Vagina (tissue), 2 donors: ENCODE results near the gene LRRC10B. TPM values are rescaled to one million over a fixed set of nuclear protein-coding genes. Genes with fewer than 3 reads are reported as not detected.

ENCODE experiments used
- DNase-seq, 2 donors: peaks; one replicate each; pipeline ENCODE4 v3.0.0-alpha.2; 2017; ENCODE audit errors: extremely low spot score in 2 of 2
- H3K27ac ChIP-seq: fragments of 200-600 bp; sonication (generic); one replicate; pipeline ENCODE4 v1.5.1; 2019
- H3K27me3 ChIP-seq: fragments of 200-600 bp; sonication (generic); one replicate; pipeline ENCODE4 v1.5.1; 2019
- H3K36me3 ChIP-seq, 2 donors: fragments of 200-600 bp; sonication (generic); one replicate each; pipeline ENCODE4 v1.5.1; 2017 to 2019
- H3K4me1 ChIP-seq: fragments of 200-600 bp; sonication (generic); one replicate; pipeline ENCODE4 v1.5.1; 2019
- H3K4me3 ChIP-seq, 2 donors: fragments of 200-600 bp; sonication (generic); 1 replicate in 1 of 2; 2 replicates in 1 of 2; pipeline ENCODE4 v1.5.1; 2016 to 2019
- H3K9me3 ChIP-seq: fragments of 200-600 bp; sonication (generic); one replicate; pipeline ENCODE4 v1.5.1; 2019
- CTCF ChIP-seq, 3 experiments: fragments of 450-650 bp in 2 of 3; fragments of 200-600 bp in 1 of 3; sonication (generic) in 1 of 3; IDR thresholded peaks; one replicate each; pipeline ENCODE4 v1.5.1; 2017 to 2019; ENCODE audit warnings: antibody characterized with exemption in 3 of 3, mild to moderate bottlenecking in 2 of 3, moderate library complexity in 2 of 3
- POLR2A ChIP-seq, 2 donors: fragments of 450-650 bp; IDR thresholded peaks; one replicate each; pipeline ENCODE4 v1.6.1; 2017; ENCODE audit warnings: antibody characterized with exemption in 2 of 2, mild to moderate bottlenecking in 2 of 2, moderate library complexity in 2 of 2
- POLR2AphosphoS5 ChIP-seq, 2 donors: sonication (generic); formaldehyde crosslinking; IDR thresholded peaks; one replicate each; pipeline ENCODE4 v1.9.0; 2017; ENCODE audit warnings: antibody characterized with exemption in 2 of 2, mild to moderate bottlenecking in 2 of 2, low read depth in 1 of 2; ENCODE audit not compliant: insufficient read depth in 1 of 2
- intact Hi-C: fragments of 100-400 bp; cut with DNase I; formaldehyde crosslinking; loops from one replicate; pipeline ENCODE4 v1.15.1; 2023
- total RNA-seq: library from RNA; depleted of rRNA; stranded (reverse); fragments of >200 nt; gene quantifications from one replicate; pipeline ENCODE4 v1.2.3, GENCODE V29; 2016

Gene LRRC10B
- total RNA-seq, 1 donor from 2014 or later: 0.74 TPM

GRCh38 chr11:61512435-61512834 is 3.9 kb downstream of the LRRC10B start:
- no peak for DNase-seq
- Histone ChIP-seq H3K36me3 (no peaks in the 10 kb centered on the region), H3K4me3 (no peak overlapping the region), H3K9me3 (no peaks in the 10 kb centered on the region), H3K27me3 (peaks cover 8% of the 10 kb centered on the region), H3K4me1 (peaks cover 25% of the 10 kb centered on the region), H3K27ac (no peak overlapping the region)
- intact Hi-C loops: loop anchor here (10.0 kb wide), 1 partner anchor 68 kb away; no protein-coding TSS in a partner anchor
- TF ChIP-seq POLR2AphosphoS5 (IDR thresholded peaks at IDR 0.05; ENCODE audit: insufficient read depth in 1 of 2, low read depth in 1 of 2) (no peak), CTCF (IDR thresholded peaks at IDR 0.05) (no peak), POLR2A (IDR thresholded peaks at IDR 0.05) (no peak)

GRCh38 chr11:61513143-61513765 is 4.7 kb downstream of the LRRC10B start:
- no peak for DNase-seq
- Histone ChIP-seq H3K4me1 (peaks cover 20% of the 10 kb centered on the region), H3K4me3 (no peak overlapping the region), H3K36me3 (no peaks in the 10 kb centered on the region), H3K27me3 (peaks cover 3% of the 10 kb centered on the region), H3K27ac (no peak overlapping the region), H3K9me3 (no peaks in the 10 kb centered on the region)
- TF ChIP-seq POLR2AphosphoS5 (IDR thresholded peaks at IDR 0.05; ENCODE audit: insufficient read depth in 1 of 2, low read depth in 1 of 2): no peak
- TF ChIP-seq CTCF (IDR thresholded peaks at IDR 0.05): no peak
- TF ChIP-seq POLR2A (IDR thresholded peaks at IDR 0.05): no peak
- intact Hi-C loops: loop anchor here (10.0 kb wide), 1 partner anchor 68 kb away; no protein-coding TSS in a partner anchor

GRCh38 chr11:61514050-61514917 is 5.7 kb downstream of the LRRC10B start:
- no peak for TF ChIP-seq CTCF (IDR thresholded peaks at IDR 0.05)
- no peak for TF ChIP-seq POLR2A (IDR thresholded peaks at IDR 0.05)
- TF ChIP-seq POLR2AphosphoS5 (IDR thresholded peaks at IDR 0.05; ENCODE audit: insufficient read depth in 1 of 2, low read depth in 1 of 2): no peak
- peaks cover 12% of the 10 kb centered on the region for H3K4me1 ChIP-seq
- no peak overlapping the region for H3K27ac ChIP-seq
- no peak for DNase-seq
- intact Hi-C loops: loop anchor here (10.0 kb wide), 1 partner anchor 69 kb away; no protein-coding TSS in a partner anchor
- H3K36me3 ChIP-seq: no peaks in the 10 kb centered on the region
- H3K27me3 ChIP-seq: no peaks in the 10 kb centered on the region
- no peaks in the 10 kb centered on the region for H3K9me3 ChIP-seq
- no peak overlapping the region for H3K4me3 ChIP-seq

GRCh38 chr11:61515686-61516085 is 7.1 kb downstream of the LRRC10B start:
- Histone ChIP-seq H3K4me1 (peaks cover 7% of the 10 kb centered on the region), H3K9me3 (no peaks in the 10 kb centered on the region), H3K4me3 (no peak overlapping the region), H3K36me3 (no peaks in the 10 kb centered on the region), H3K27me3 (no peaks in the 10 kb centered on the region), H3K27ac (no peak overlapping the region)
- DNase-seq: no peak
- TF ChIP-seq POLR2A (IDR thresholded peaks at IDR 0.05) (no peak), CTCF (IDR thresholded peaks at IDR 0.05) (no peak), POLR2AphosphoS5 (IDR thresholded peaks at IDR 0.05; ENCODE audit: insufficient read depth in 1 of 2, low read depth in 1 of 2) (no peak)
- intact Hi-C loops: loop anchor here (5.0 to 10.0 kb wide), 2 partner anchors 33 to 71 kb away; a partner anchor contains a TSS
